ENCODE results near the gene CACNB2. TPM values are rescaled to one million over a fixed set of nuclear protein-coding genes. Genes with fewer than 3 reads are reported as not detected.
"Not testable (repeated sequence)": the region's sequence is repeated elsewhere in the genome, so short reads cannot be mapped to it uniquely, and the experiment has no call there.

CACNB2 gene
- total RNA-seq, 2 experiments from 2014 or later, result not detected

- H3K27me3 Mint-ChIP-seq (ENCODE audit: low read depth), result peaks cover 14% of the 10 kb centered on the region
- DNase-seq, result no peak
- intact Hi-C loops (cut with micrococcal nuclease), result no loop called here
- H3K4me1 Mint-ChIP-seq (ENCODE audit: low read depth), result no peaks in the 10 kb centered on the region
- CTCF ChIA-PET, result interaction anchor here (0.6 kb wide), 1 partner anchor 45 kb away, joined by 5 read pairs; no protein-coding TSS in a partner anchor
- H3K4me3 Mint-ChIP-seq, result no peak overlapping the region
- H3K9me3 Mint-ChIP-seq, result peaks cover 3% of the 10 kb centered on the region
- no peaks in the 10 kb centered on the region for H3K36me3 Mint-ChIP-seq (ENCODE audit: low read depth)
- no peak overlapping the region for H3K27ac Mint-ChIP-seq
Measured at GRCh38 chr10:18418541-18419215, 278.5 kb downstream of the CACNB2 start.

GRCh38 chr10:18419945-18420344, 279.7 kb downstream of the CACNB2 start:
- CTCF ChIA-PET, result no interaction called here
- intact Hi-C loops (cut with micrococcal nuclease), result no loop called here
- DNase-seq, result no peak
- H3K9me3 Mint-ChIP-seq, result peaks cover 3% of the 10 kb centered on the region
- H3K4me1 Mint-ChIP-seq (ENCODE audit: low read depth), result no peaks in the 10 kb centered on the region
- H3K36me3 Mint-ChIP-seq (ENCODE audit: low read depth), result no peaks in the 10 kb centered on the region
- H3K4me3 Mint-ChIP-seq, result no peak overlapping the region
- peaks cover 13% of the 10 kb centered on the region for H3K27me3 Mint-ChIP-seq (ENCODE audit: low read depth)
- H3K27ac Mint-ChIP-seq, result no peak overlapping the region

- Mint-ChIP-seq H3K36me3 (ENCODE audit: low read depth) (no peaks in the 10 kb centered on the region), H3K4me3 (no peak overlapping the region), H3K9me3 (no peaks in the 10 kb centered on the region), H3K27ac (no peak overlapping the region), H3K27me3 (ENCODE audit: low read depth) (peaks cover 9% of the 10 kb centered on the region), H3K4me1 (ENCODE audit: low read depth) (no peaks in the 10 kb centered on the region)
- no peak for DNase-seq
- intact Hi-C loops (cut with micrococcal nuclease), result no loop called here
- CTCF ChIA-PET, result interaction anchor here (2.0 kb wide), 1 partner anchor 10 kb away, joined by 5 read pairs; no protein-coding TSS in a partner anchor
Measured at GRCh38 chr10:18421726-18422293, 281.6 kb downstream of the CACNB2 start.

- CTCF ChIA-PET, result interaction anchor here (0.6 to 2.0 kb wide), 2 partner anchors 9 to 37 kb away, joined by 3 to 5 read pairs; no protein-coding TSS in a partner anchor
- no peak for DNase-seq
- no peaks in the 10 kb centered on the region for H3K9me3 Mint-ChIP-seq
- H3K36me3 Mint-ChIP-seq (ENCODE audit: low read depth), result no peaks in the 10 kb centered on the region
- peaks cover 9% of the 10 kb centered on the region for H3K27me3 Mint-ChIP-seq (ENCODE audit: low read depth)
- no peak overlapping the region for H3K4me3 Mint-ChIP-seq
- no peaks in the 10 kb centered on the region for H3K4me1 Mint-ChIP-seq (ENCODE audit: low read depth)
- intact Hi-C loops (cut with micrococcal nuclease), result no loop called here
- H3K27ac Mint-ChIP-seq, result no peak overlapping the region
Measured at GRCh38 chr10:18423058-18423637, 282.9 kb downstream of the CACNB2 start.

GRCh38 chr10:18424200-18424599, 284.0 kb downstream of the CACNB2 start:
- H3K4me1 Mint-ChIP-seq (ENCODE audit: low read depth), result no peaks in the 10 kb centered on the region
- no peaks in the 10 kb centered on the region for H3K9me3 Mint-ChIP-seq
- no peak overlapping the region for H3K27ac Mint-ChIP-seq
- no peak for DNase-seq
- no peak overlapping the region for H3K4me3 Mint-ChIP-seq
- intact Hi-C loops (cut with micrococcal nuclease), result no loop called here
- H3K27me3 Mint-ChIP-seq (ENCODE audit: low read depth), result peaks cover 9% of the 10 kb centered on the region
- H3K36me3 Mint-ChIP-seq (ENCODE audit: low read depth), result no peaks in the 10 kb centered on the region
- CTCF ChIA-PET, result no interaction called here

- Mint-ChIP-seq H3K4me3 (no peak overlapping the region), H3K27me3 (ENCODE audit: low read depth) (peaks cover 4% of the 10 kb centered on the region), H3K36me3 (ENCODE audit: low read depth) (no peaks in the 10 kb centered on the region), H3K27ac (no peak overlapping the region), H3K4me1 (ENCODE audit: low read depth) (no peaks in the 10 kb centered on the region), H3K9me3 (no peaks in the 10 kb centered on the region)
- DNase-seq, result no peak
- intact Hi-C loops (cut with micrococcal nuclease), result no loop called here
- CTCF ChIA-PET, result no interaction called here
Measured at GRCh38 chr10:18429335-18429734, 289.1 kb downstream of the CACNB2 start.

- no peaks in the 10 kb centered on the region for H3K27me3 Mint-ChIP-seq (ENCODE audit: low read depth)
- DNase-seq, result no peak
- CTCF ChIA-PET, result no interaction called here
- no peak overlapping the region for H3K27ac Mint-ChIP-seq
- H3K9me3 Mint-ChIP-seq, result no peaks in the 10 kb centered on the region
- H3K4me1 Mint-ChIP-seq (ENCODE audit: low read depth), result no peaks in the 10 kb centered on the region
- H3K36me3 Mint-ChIP-seq (ENCODE audit: low read depth), result no peaks in the 10 kb centered on the region
- intact Hi-C loops (cut with micrococcal nuclease), result no loop called here
- H3K4me3 Mint-ChIP-seq, result no peak overlapping the region
Measured at GRCh38 chr10:18436902-18437301, 296.7 kb downstream of the CACNB2 start.

GRCh38 chr10:18437486-18437885, 297.3 kb downstream of the CACNB2 start:
- intact Hi-C loops (cut with micrococcal nuclease), result no loop called here
- H3K36me3 Mint-ChIP-seq (ENCODE audit: low read depth), result no peaks in the 10 kb centered on the region

GRCh38 chr10:18438361-18439126, 298.3 kb downstream of the CACNB2 start:
- intact Hi-C loops (cut with micrococcal nuclease), result no loop called here
- Mint-ChIP-seq H3K4me1 (ENCODE audit: low read depth) (no peaks in the 10 kb centered on the region), H3K27me3 (ENCODE audit: low read depth) (no peaks in the 10 kb centered on the region), H3K27ac (no peak overlapping the region), H3K4me3 (no peak overlapping the region), H3K9me3 (no peaks in the 10 kb centered on the region), H3K36me3 (ENCODE audit: low read depth) (no peaks in the 10 kb centered on the region)
- no peak for DNase-seq
- CTCF ChIA-PET, result no interaction called here

More at GRCh38 chr10:18437486-18437885, 297.3 kb downstream of the CACNB2 start:
- DNase-seq, result no peak
- H3K4me3 Mint-ChIP-seq, result no peak overlapping the region
- no peaks in the 10 kb centered on the region for H3K9me3 Mint-ChIP-seq
- no peaks in the 10 kb centered on the region for H3K4me1 Mint-ChIP-seq (ENCODE audit: low read depth)
- CTCF ChIA-PET, result no interaction called here
- no peak overlapping the region for H3K27ac Mint-ChIP-seq
- H3K27me3 Mint-ChIP-seq (ENCODE audit: low read depth), result no peaks in the 10 kb centered on the region

- peaks cover 2% of the 10 kb centered on the region for H3K27me3 Mint-ChIP-seq (ENCODE audit: low read depth)
- H3K36me3 Mint-ChIP-seq (ENCODE audit: low read depth), result no peaks in the 10 kb centered on the region
- no peak overlapping the region for H3K27ac Mint-ChIP-seq
- H3K4me3 Mint-ChIP-seq, result no peak overlapping the region
- DNase-seq, result no peak
- CTCF ChIA-PET, result no interaction called here
- intact Hi-C loops (cut with micrococcal nuclease), result no loop called here
- H3K4me1 Mint-ChIP-seq (ENCODE audit: low read depth), result no peaks in the 10 kb centered on the region
- H3K9me3 Mint-ChIP-seq, result no peaks in the 10 kb centered on the region
Measured at GRCh38 chr10:18439601-18440000, 299.4 kb downstream of the CACNB2 start.

- peaks cover 15% of the 10 kb centered on the region for H3K27me3 Mint-ChIP-seq (ENCODE audit: low read depth)
- H3K4me3 Mint-ChIP-seq; H3K27ac Mint-ChIP-seq; H3K9me3 Mint-ChIP-seq; CTCF ChIA-PET; DNase-seq; H3K36me3 Mint-ChIP-seq (ENCODE audit: low read depth); intact Hi-C loops (cut with micrococcal nuclease); H3K4me1 Mint-ChIP-seq (ENCODE audit: low read depth): not testable (repeated sequence)
Measured at GRCh38 chr10:18445635-18446034, 305.4 kb downstream of the CACNB2 start.

GRCh38 chr10:18446205-18446604, 306.0 kb downstream of the CACNB2 start:
- H3K36me3 Mint-ChIP-seq (ENCODE audit: low read depth), result no peaks in the 10 kb centered on the region
- no peak overlapping the region for H3K4me3 Mint-ChIP-seq
- H3K4me1 Mint-ChIP-seq (ENCODE audit: low read depth), result no peaks in the 10 kb centered on the region
- intact Hi-C loops (cut with micrococcal nuclease), result no loop called here
- DNase-seq, result no peak
- H3K27me3 Mint-ChIP-seq (ENCODE audit: low read depth), result peaks cover 15% of the 10 kb centered on the region
- no peak overlapping the region for H3K27ac Mint-ChIP-seq
- no peaks in the 10 kb centered on the region for H3K9me3 Mint-ChIP-seq
- CTCF ChIA-PET, result no interaction called here

All from activated naive CD4-positive, alpha-beta T cell treated with anti-CD3 and anti-CD28 coated beads for 36 hours (primary cell).